Thoracic aorta (tissue), 2 donors: ENCODE measurements around the gene FICD. TPM values are rescaled to one million over a fixed set of nuclear protein-coding genes. Genes with fewer than 3 reads are reported as not detected.
"Not testable (repeated sequence)": the region's sequence is repeated elsewhere in the genome, so short reads cannot be mapped to it uniquely, and the experiment has no call there.

Experiments
- ATAC-seq: fragments of 150-250 bp; one replicate; pipeline ENCODE4 v1.8.0; 2017; ENCODE audit warnings: low read depth; ENCODE audit not compliant: insufficient number of reproducible peaks, low FRiP score
- DNase-seq: peaks from one replicate; pipeline ENCODE4 v3.0.0-alpha.2; 2020; ENCODE audit warnings: low spot score
- H3K27ac ChIP-seq, 2 donors: fragments of 200-600 bp; sonication (generic); 1 replicate in 1 of 2; 2 replicates in 1 of 2; pipeline ENCODE4 v1.5.1; 2016; ENCODE audit warnings: mild to moderate bottlenecking in 2 of 2, moderate library complexity in 2 of 2
- H3K27me3 ChIP-seq: fragments of 200-600 bp; sonication (generic); replicated peaks from 2 replicates; pipeline ENCODE4 v1.6.0; 2016; ENCODE audit warnings: mild to moderate bottlenecking; ENCODE audit not compliant: insufficient read depth
- H3K36me3 ChIP-seq: fragments of 200-600 bp; sonication (generic); one replicate; pipeline ENCODE4 v1.5.1; 2016
- H3K4me1 ChIP-seq, 2 donors: fragments of 200-600 bp; sonication (generic); 1 replicate in 1 of 2; 2 replicates in 1 of 2; pipeline versions ENCODE4 v1.5.1 to v1.6.0; 2016; ENCODE audit warnings: low read depth in 2 of 2, mild to moderate bottlenecking in 1 of 2; ENCODE audit not compliant: control insufficient read depth in 1 of 2
- H3K4me3 ChIP-seq: fragments of 200-600 bp; sonication (generic); 2 replicates; pipeline ENCODE4 v1.5.1; 2016; ENCODE audit warnings: mild to moderate bottlenecking
- H3K9me3 ChIP-seq: fragments of 200-600 bp; sonication (generic); 2 replicates; pipeline ENCODE4 v1.5.1; 2016
- total RNA-seq, 2 donors: library from RNA; depleted of rRNA; stranded (reverse); fragments of >200 nt; gene quantifications; one replicate each; pipeline versions ENCODE4 v1.1.0 to v1.2.3, GENCODE V29; 2016
- TF ChIP-seq, protein P1 (sequence below): fragments of 200-600 bp; sonication (generic); IDR thresholded peaks from one replicate; pipeline ENCODE4 v1.5.1; 2019; ENCODE audit warnings: antibody characterized with exemption

The FICD gene
- total RNA-seq, 2 donors from 2014 or later: 10.2 to 11.8 TPM

DNA sequence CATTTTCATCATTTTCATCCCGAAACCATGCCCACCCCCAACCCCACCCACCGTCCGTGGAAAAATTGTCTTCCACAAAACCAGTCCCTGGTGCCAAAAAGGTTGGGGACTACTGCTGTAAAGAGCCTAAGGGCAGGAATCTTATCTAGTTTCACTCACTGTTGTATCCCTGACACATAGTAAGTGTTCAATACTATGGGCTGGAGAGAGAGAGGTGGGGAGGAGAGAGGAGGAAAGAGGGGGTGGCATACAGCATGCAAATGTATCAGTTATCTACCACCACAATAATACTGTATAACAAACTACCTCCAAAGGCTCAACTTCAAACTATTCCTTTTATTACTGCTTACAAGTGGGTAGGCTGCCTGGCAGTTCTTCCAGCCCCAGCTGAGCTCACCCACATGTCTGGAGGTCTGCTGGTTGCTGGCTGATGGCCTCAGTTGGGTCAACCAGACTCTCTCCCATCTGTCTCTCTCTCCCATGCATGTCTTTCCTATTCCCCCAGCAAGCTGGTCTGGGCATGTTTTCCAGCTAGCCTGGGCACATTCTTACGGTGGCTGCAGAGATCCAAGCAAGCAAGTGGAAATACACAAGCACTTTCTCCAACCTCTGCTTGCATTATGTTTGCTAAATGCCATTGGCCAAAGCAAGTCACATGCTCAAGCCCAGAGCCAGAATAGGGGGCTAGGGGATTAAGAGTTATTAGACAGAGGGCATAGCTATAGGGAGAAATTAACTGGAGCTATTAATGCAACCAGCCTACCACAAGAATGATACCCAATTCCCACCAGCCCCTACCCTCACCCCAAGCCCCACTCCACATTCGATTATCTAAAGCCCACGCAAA, 31.6 kb upstream of the FICD start:
- no peaks in the 10 kb centered on the region for H3K27me3 ChIP-seq
- no peak overlapping the region for H3K4me3 ChIP-seq
- no peaks in the 10 kb centered on the region for H3K36me3 ChIP-seq
- H3K9me3 ChIP-seq: no peaks in the 10 kb centered on the region
- no peak overlapping the region for H3K27ac ChIP-seq
- DNase-seq (no peak), ATAC-seq (no peak)
- TF ChIP-seq, protein P1, sequence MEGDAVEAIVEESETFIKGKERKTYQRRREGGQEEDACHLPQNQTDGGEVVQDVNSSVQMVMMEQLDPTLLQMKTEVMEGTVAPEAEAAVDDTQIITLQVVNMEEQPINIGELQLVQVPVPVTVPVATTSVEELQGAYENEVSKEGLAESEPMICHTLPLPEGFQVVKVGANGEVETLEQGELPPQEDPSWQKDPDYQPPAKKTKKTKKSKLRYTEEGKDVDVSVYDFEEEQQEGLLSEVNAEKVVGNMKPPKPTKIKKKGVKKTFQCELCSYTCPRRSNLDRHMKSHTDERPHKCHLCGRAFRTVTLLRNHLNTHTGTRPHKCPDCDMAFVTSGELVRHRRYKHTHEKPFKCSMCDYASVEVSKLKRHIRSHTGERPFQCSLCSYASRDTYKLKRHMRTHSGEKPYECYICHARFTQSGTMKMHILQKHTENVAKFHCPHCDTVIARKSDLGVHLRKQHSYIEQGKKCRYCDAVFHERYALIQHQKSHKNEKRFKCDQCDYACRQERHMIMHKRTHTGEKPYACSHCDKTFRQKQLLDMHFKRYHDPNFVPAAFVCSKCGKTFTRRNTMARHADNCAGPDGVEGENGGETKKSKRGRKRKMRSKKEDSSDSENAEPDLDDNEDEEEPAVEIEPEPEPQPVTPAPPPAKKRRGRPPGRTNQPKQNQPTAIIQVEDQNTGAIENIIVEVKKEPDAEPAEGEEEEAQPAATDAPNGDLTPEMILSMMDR: no peak
- H3K4me1 ChIP-seq: no peaks in the 10 kb centered on the region

DNA sequence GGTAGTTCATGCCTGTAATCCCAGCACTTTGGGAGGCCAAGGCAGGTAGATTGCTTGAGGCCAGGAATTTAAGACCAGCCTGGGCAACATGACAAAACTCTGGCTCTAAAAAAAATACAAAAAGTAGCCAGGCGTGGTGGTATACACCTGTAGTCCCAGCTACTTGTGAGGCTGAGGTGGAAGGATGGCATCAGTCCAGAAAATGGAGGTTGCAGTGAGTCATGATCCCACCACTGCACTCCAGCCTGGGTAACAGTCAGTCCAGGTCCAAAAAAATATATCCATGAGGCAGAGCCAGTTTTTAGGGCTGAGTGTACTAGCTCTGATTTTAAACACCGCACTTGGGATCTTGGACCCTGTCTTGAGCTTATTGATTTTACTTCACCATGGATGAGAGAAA, 30.6 kb upstream of the FICD start:
- no peaks in the 10 kb centered on the region for H3K4me1 ChIP-seq
- ATAC-seq: no peak
- H3K36me3 ChIP-seq: no peaks in the 10 kb centered on the region
- H3K4me3 ChIP-seq: no peak overlapping the region
- DNase-seq: no peak
- TF ChIP-seq, protein P1: no peak
- no peaks in the 10 kb centered on the region for H3K27me3 ChIP-seq
- no peaks in the 10 kb centered on the region for H3K9me3 ChIP-seq
- no peak overlapping the region for H3K27ac ChIP-seq

DNA sequence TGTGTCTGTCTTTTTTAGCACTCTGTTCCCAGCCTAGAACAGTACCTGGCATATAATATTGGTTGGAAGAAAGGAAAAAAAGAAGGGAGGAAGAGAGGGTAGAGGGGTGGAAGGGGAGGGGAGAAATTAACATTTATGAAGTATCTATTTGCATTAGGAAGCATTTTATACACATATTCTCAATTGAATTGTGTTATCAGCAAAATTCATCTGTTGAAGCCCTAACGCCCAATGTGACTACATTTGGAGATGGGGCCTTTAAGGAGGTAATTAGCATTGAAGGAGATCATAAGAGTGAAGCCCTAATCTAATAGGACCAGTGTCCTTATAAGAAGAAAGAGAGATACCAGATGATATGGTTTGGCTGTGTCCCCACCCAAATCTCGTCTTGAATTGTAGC, 30.2 kb upstream of the FICD start:
- no peak for DNase-seq
- H3K27me3 ChIP-seq: no peaks in the 10 kb centered on the region
- no peak overlapping the region for H3K4me3 ChIP-seq
- H3K36me3 ChIP-seq: no peaks in the 10 kb centered on the region
- no peaks in the 10 kb centered on the region for H3K4me1 ChIP-seq
- ATAC-seq: no peak
- TF ChIP-seq, protein P1: no peak
- H3K9me3 ChIP-seq: no peaks in the 10 kb centered on the region
- H3K27ac ChIP-seq: no peak overlapping the region

DNA sequence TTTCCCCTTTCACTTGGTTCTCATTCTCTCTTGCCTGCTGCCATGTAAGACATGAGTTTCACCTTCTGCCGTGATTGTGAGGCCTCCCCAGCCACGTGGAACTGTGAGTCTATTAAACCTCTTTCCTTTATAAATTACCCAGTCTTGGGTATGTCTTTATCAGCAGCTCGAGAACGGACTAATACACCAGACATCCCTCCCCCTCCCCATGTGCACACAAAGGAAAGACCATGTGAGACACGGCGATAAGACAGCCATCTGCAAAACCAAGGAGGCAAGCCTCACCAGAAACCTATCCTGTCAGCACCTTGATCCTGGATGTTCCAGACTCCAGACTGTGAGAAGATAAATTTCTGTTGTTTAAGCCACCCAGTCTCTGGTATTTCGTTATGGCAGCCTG, 29.7 kb upstream of the FICD start:
- not testable (repeated sequence) for H3K4me1 ChIP-seq, H3K27me3 ChIP-seq, H3K9me3 ChIP-seq, ATAC-seq, H3K4me3 ChIP-seq, DNase-seq, H3K36me3 ChIP-seq, H3K27ac ChIP-seq

DNA sequence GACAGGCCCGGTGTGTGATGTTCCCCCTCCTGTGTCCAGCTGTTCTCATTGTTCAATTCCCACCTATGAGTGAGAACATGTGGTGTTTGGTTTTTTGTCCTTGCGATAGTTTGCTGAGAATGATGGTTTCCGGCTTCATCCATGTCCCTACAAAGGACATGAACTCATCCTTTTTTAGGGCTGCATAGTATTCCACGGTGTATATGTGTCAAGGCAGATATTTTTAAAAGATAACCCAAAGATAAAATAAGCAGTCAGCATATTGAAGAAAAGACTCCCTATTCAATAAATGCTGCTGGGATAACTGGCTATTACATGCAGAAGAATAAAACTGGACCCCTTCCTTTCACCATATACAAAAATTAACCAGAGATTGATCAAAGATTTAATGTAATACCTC, 28.0 kb upstream of the FICD start:
- H3K9me3 ChIP-seq, ATAC-seq: not testable (repeated sequence)

DNA sequence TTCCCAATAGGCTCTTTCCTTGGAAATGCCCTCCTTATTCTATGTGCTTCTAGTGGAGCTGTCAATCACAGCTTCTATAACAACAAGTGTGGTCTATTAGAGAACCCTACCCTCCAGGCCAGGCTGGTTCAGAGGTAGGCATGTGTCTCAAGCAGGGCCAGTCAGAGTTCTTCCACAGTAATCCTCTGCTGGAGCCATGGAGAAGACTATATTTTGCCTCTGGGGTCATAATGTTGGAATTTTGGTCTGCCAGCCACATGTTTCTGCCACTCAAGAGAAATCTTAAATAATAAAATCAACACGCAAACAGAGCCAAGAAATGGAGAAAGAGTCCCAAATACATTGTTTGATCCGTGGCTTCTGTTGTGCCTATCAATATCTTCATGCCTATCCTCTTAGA, 23.8 kb upstream of the FICD start:
- H3K4me1 ChIP-seq: no peaks in the 10 kb centered on the region
- TF ChIP-seq, protein P1: no peak
- H3K36me3 ChIP-seq: no peaks in the 10 kb centered on the region
- no peak overlapping the region for H3K27ac ChIP-seq
- no peaks in the 10 kb centered on the region for H3K9me3 ChIP-seq
- no peak overlapping the region for H3K4me3 ChIP-seq
- ATAC-seq (no peak), DNase-seq (no peak)
- H3K27me3 ChIP-seq: no peaks in the 10 kb centered on the region

More for the DNA sequence above, 28.0 kb upstream of the FICD start:
- H3K27ac ChIP-seq, H3K36me3 ChIP-seq, H3K27me3 ChIP-seq, H3K4me3 ChIP-seq, DNase-seq, H3K4me1 ChIP-seq: not testable (repeated sequence)
